LNCaP clone FGC (cell line): ENCODE results near the gene RBM4B.
"Not testable (repeated sequence)": the region's sequence is repeated elsewhere in the genome, so short reads cannot be mapped to it uniquely, and the experiment has no call there.

Experiments
- DNase-seq: peaks from one replicate; pipeline ENCODE4 v3.0.0-alpha.2; 2011; ENCODE audit warnings: low read depth
- H3K4me3 ChIP-seq: 2 replicates; pipeline ENCODE4 v1.5.1; 2011; ENCODE audit warnings: mild to moderate bottlenecking, low read depth, low read length, control low read depth
- TF ChIP-seq, protein P1 (sequence below): IDR thresholded peaks from 2 replicates; pipeline ENCODE4 v1.5.1; 2012; ENCODE audit warnings: mild to moderate bottlenecking; ENCODE audit not compliant: control insufficient read depth, insufficient read depth; ENCODE audit errors: extremely low read depth

Gene RBM4B

DNA sequence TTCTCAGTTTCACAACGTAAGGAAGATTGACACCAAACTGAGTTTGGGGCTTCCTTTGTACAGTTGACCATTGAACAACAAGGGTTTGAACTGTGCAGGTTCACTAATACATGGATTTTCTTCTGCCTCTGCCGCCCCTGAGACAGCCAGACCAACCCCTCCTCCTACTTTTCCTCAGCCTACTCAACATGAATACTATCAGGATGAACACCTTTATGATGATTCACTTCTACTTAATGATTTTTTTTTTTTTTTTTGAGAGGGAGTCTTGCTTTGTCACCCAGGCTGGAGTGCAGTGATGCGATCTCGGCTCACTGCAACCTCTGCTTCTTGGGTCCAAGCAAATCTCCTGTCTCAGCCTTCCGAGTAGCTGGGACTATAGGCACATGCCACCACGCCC is 24.6 kb downstream of the RBM4B start:
- TF ChIP-seq, protein P1, sequence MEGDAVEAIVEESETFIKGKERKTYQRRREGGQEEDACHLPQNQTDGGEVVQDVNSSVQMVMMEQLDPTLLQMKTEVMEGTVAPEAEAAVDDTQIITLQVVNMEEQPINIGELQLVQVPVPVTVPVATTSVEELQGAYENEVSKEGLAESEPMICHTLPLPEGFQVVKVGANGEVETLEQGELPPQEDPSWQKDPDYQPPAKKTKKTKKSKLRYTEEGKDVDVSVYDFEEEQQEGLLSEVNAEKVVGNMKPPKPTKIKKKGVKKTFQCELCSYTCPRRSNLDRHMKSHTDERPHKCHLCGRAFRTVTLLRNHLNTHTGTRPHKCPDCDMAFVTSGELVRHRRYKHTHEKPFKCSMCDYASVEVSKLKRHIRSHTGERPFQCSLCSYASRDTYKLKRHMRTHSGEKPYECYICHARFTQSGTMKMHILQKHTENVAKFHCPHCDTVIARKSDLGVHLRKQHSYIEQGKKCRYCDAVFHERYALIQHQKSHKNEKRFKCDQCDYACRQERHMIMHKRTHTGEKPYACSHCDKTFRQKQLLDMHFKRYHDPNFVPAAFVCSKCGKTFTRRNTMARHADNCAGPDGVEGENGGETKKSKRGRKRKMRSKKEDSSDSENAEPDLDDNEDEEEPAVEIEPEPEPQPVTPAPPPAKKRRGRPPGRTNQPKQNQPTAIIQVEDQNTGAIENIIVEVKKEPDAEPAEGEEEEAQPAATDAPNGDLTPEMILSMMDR = no peak
- no peak overlapping the region for H3K4me3 ChIP-seq
- DNase-seq = no peak

DNA sequence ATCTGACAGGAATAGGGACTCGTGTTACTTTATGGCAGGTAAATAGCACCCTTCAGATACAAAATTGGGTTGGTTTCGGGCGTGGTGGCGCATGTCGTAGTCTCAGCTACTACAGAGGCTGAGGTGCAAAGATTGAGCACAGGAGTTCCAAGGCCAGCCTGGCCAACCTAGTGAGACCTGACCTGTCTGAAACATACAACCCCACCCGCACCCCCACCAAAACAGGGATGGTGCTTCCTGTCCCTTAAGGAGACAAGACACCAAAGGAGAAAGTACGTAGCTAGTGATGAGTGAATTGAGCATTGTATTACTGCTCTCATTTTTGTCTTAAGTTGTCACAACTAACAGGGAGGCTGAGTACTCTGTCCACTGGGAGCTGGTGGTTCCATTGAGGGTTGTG is 25.0 kb downstream of the RBM4B start:
- no peak overlapping the region for H3K4me3 ChIP-seq
- DNase-seq = no peak
- TF ChIP-seq, protein P1 = no peak

DNA sequence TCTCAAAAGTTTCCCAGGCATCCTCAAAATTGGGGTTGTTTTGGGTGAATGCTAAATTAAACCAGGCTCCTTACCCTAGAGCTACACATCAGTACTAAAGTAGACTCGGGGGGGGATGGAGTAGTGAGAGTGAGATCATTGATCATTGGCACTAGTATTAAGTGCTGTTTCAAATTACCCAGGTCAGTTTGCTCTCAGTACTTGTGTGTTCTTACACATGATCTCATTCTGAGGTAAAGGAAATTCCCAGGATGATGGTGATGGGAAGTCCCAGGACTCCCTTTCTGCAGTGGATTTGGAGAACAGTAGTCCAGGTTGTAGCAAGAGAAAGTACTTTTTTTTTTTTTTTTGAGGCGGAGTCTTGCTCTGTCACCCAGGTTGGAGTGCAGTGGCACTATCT is 26.7 kb downstream of the RBM4B start:
- no peak for DNase-seq
- H3K4me3 ChIP-seq = no peak overlapping the region
- TF ChIP-seq, protein P1 = no peak

DNA sequence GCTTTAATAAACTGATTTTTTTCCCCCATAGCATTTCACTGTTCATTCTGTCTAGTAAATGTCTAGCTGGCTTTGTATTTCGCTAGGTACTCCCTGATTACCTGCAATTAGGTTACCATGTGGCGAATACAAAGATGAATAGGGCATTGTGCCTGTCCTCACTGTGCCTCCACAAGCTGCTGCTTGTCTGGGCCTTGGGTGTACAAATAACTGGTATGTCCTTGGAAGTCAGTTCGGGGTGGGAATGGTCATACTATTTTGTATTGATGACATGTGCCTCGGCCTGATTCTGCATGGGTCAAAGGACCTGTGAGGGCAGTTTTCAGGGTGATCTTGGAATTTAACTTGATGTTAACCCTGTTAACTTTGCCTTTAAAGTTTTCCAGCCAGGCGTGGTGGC is 27.8 kb downstream of the RBM4B start:
- H3K4me3 ChIP-seq = no peak overlapping the region
- no peak for DNase-seq
- TF ChIP-seq, protein P1 = no peak

DNA sequence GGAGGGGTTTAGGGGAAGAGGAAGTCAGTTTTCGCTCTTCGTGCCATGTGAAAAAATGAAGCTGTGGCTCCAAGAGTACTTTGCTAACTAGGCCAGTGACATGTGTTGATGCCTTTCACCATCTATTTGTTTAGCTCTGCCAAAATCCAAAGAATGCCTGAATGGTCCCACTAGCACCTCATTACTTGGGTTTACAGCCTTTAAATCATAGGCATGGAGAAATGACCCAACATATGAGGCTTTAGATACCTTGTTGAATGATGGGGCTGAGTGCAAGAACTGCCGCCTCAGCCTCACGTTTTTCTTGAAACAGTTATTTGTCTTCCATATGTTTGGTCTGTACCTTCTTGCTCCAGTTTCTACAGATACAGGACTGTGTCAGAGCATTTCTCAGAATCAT is 30.9 kb downstream of the RBM4B start:
- DNase-seq = no peak
- H3K4me3 ChIP-seq = no peak overlapping the region
- TF ChIP-seq, protein P1 = no peak

DNA sequence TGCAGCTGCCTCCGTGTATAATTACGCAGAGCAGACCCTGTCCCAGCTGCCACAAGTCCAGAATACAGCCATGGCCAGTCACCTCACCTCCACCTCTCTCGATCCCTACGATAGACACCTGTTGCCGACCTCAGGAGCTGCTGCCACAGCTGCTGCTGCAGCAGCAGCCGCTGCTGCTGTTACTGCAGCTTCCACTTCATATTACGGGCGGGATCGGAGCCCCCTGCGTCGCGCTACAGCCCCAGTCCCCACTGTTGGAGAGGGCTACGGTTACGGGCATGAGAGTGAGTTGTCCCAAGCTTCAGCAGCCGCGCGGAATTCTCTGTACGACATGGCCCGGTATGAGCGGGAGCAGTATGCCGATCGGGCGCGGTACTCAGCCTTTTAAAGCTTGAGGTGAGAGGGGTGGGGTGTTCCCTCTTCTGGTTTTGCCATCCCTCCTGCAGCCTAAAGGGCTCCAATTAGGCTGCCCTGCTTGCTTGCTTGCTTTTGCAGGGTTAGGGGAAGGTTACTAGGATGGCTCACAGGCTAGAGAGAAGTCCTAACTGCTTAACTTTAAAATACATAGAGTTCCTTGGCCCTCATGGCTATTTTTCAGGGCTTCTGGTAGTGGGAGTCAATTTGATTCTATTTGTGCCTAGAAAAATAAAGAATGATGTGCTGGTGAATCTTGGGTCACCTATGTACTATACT is 33.8 kb downstream of the RBM4B start:
- no peak for DNase-seq
- TF ChIP-seq, protein P1 = no peak
- no peak overlapping the region for H3K4me3 ChIP-seq

DNA sequence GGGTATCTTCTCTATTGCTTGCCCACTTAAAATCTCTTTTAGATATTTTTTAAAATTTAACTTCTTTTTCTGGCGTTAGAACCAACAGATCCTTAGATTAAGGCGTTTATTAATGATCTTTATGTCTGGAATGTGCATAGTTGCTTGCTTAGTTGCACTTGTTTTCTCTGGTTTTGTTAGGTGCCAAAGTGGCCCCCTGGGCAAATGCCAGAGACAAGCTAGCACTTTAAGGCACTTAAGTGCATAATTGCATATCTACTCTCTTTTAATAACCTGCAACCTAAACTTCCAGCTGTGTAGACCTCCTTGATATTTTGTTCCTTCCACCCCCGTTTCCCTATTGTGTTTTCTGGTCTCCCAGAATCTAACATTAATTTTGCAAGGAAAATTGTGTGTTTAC is 35.9 kb downstream of the RBM4B start:
- no peak for DNase-seq
- 0 out of 2 replicates have a peak overlapping the region, but pooled peaks have one; percentile 0 for H3K4me3 ChIP-seq
- TF ChIP-seq, protein P1 = no peak

DNA sequence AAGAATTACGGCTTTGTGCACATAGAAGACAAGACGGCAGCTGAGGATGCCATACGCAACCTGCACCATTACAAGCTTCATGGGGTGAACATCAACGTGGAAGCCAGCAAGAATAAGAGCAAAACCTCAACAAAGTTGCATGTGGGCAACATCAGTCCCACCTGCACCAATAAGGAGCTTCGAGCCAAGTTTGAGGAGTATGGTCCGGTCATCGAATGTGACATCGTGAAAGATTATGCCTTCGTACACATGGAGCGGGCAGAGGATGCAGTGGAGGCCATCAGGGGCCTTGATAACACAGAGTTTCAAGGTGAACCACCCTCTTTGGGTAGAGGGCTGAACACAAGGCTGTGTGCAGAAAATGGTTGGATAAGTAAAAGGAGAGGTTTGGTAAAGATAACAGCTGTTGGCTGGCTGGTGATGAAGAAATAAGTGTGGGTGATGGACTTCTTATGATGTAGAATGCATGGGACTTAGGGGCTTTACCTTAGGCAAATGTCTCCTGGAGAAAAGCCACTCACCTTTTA is 37.8 kb downstream of the RBM4B start:
- not testable (repeated sequence) for DNase-seq

More for the DNA sequence above, 37.8 kb downstream of the RBM4B start:
- H3K4me3 ChIP-seq = peak overlapping the region; percentile 89
